NCI-H446 treated with DMSO at 0.1 percent for 48 hours (cell line): ENCODE results near the gene CCT6A.
"Not testable (repeated sequence)": the region's sequence is repeated elsewhere in the genome, so short reads cannot be mapped to it uniquely, and the experiment has no call there.

ENCODE experiments used
- DNase-seq: peaks from one replicate; lab custom pipeline; 2025; lab: John Stamatoyannopoulos, UW

The CCT6A gene

GRCh38 chr7:56053379-56053778 is 1.8 kb downstream of the CCT6A start:
- DNase-seq = no peak

GRCh38 chr7:56053993-56054392 is 2.4 kb downstream of the CCT6A start:
- no peak for DNase-seq

- no peak for DNase-seq
Measured at GRCh38 chr7:56062382-56062781, 10.8 kb downstream of the CCT6A start.

GRCh38 chr7:56063500-56063881 is 11.9 kb downstream of the CCT6A start:
- no peak for DNase-seq

- peak; percentile 71 for DNase-seq
Measured at GRCh38 chr7:56063882-56064625, 12.5 kb downstream of the CCT6A start, which contains the start of gene SUMF2. Gene SUMF2, plus strand, starts transcription at chr7:56064286. Its CDS starts 26 bp downstream, at chr7:56064312.

- not testable (repeated sequence) for DNase-seq
Measured at GRCh38 chr7:56066376-56066775, 14.8 kb downstream of the CCT6A start.

- DNase-seq = peak; percentile 44
Measured at GRCh38 chr7:56074371-56074791, 22.8 kb downstream of the CCT6A start.

GRCh38 chr7:56077681-56078080 is 26.1 kb downstream of the CCT6A start:
- no peak for DNase-seq

- no peak for DNase-seq
Measured at GRCh38 chr7:56078196-56078595, 26.6 kb downstream of the CCT6A start.

- DNase-seq = peak; percentile 58
Measured at GRCh38 chr7:56079450-56080185, 28.1 kb downstream of the CCT6A start.

GRCh38 chr7:56080726-56081435 is 29.3 kb downstream of the CCT6A start:
- DNase-seq = not testable (repeated sequence)

- no peak for DNase-seq
Measured at GRCh38 chr7:56081626-56082340, 30.2 kb downstream of the CCT6A start.

GRCh38 chr7:56083150-56083785 is 31.7 kb downstream of the CCT6A start:
- peak; percentile 45 for DNase-seq

GRCh38 chr7:56086761-56087160 is 35.2 kb downstream of the CCT6A start:
- no peak for DNase-seq

- no peak for DNase-seq
Measured at GRCh38 chr7:56087445-56087844, 35.9 kb downstream of the CCT6A start.

- DNase-seq = peak; percentile 82
Measured at GRCh38 chr7:56091591-56091990, 40.0 kb downstream of the CCT6A start.

GRCh38 chr7:56092388-56092787 is 40.8 kb downstream of the CCT6A start:
- DNase-seq = not testable (repeated sequence)

GRCh38 chr7:56092789-56093531 is 41.4 kb downstream of the CCT6A start, which contains the start of gene PHKG1:
Gene PHKG1, minus strand, starts transcription at chr7:56092952. Its CDS starts 4,011 bp downstream, at chr7:56088941.
- DNase-seq = peak; percentile 81

GRCh38 chr7:56097700-56098099 is 46.1 kb downstream of the CCT6A start:
- DNase-seq = peak; percentile 18

GRCh38 chr7:56098187-56099008 is 46.8 kb downstream of the CCT6A start:
- not testable (repeated sequence) for DNase-seq
